B cell (primary cell): Measurements from ENCODE around the gene NOS3. TPM values are rescaled to one million over a fixed set of nuclear protein-coding genes. Genes with fewer than 3 reads are reported as not detected.

Experiments
- ATAC-seq: fragments of 200-7000 bp; cut with Tn5 transposase; one replicate; pipeline ENCODE4 v1.10.0; 2021; ENCODE audit warnings: low read depth, mild to moderate bottlenecking, moderate number of reproducible peaks, moderate library complexity
- CTCF ChIA-PET: fragments of 350-600 bp; sonication (Branson Sonifier 250); formaldehyde crosslinking; loops from one replicate; lab custom pipeline; 2021; ENCODE audit warnings: antibody characterized with exemption, inconsistent platforms; lab: Charles Lee
- POLR2A ChIA-PET: fragments of 350-600 bp; sonication (Branson Sonifier 250); formaldehyde crosslinking; loops from one replicate; lab custom pipeline; 2021; ENCODE audit warnings: antibody characterized with exemption; lab: Charles Lee
- DNase-seq: peaks from one replicate; pipeline ENCODE4 v3.0.0; 2013
- H2AFZ ChIP-seq: 2 replicates; pipeline ENCODE4 v1.6.1; 2012; ENCODE audit warnings: mild to moderate bottlenecking, low read depth, low read length; ENCODE audit not compliant: insufficient read depth, poor library complexity, severe bottlenecking
- H3K27ac ChIP-seq, 2 donors: 1 replicate in 1 of 2; 2 replicates in 1 of 2; pipeline ENCODE4 v1.5.1; 2012 to 2013; ENCODE audit warnings: low read length in 2 of 2, mild to moderate bottlenecking in 2 of 2, moderate library complexity in 1 of 2
- H3K27me3 ChIP-seq, 4 experiments: fragments of 200-600 bp in 1 of 4; sonication (generic) in 1 of 4; replicated peaks in 1 of 4; 1 replicate in 2 of 4; 2 replicates in 2 of 4; pipeline versions ENCODE4 v1.6.1 to v1.7.0; 2013 to 2016; ENCODE audit warnings: low read length in 3 of 4, mild to moderate bottlenecking in 2 of 4, mixed read lengths in 1 of 4, moderate library complexity in 1 of 4; ENCODE audit not compliant: insufficient read depth in 4 of 4, control insufficient read depth in 3 of 4; ENCODE audit errors: control extremely low read depth in 1 of 4
- H3K36me3 ChIP-seq, 2 experiments: replicated peaks in 1 of 2; 1 replicate in 1 of 2; 2 replicates in 1 of 2; pipeline versions ENCODE4 v1.6.1 to v1.7.1; 2013; ENCODE audit warnings: low read length in 1 of 2; ENCODE audit not compliant: insufficient read depth in 2 of 2, control insufficient read depth in 1 of 2; ENCODE audit errors: control extremely low read depth in 1 of 2, extremely low read depth in 1 of 2
- H3K4me1 ChIP-seq, 2 donors: fragments of 200-600 bp in 1 of 2; sonication (generic) in 1 of 2; 1 replicate in 1 of 2; 2 replicates in 1 of 2; pipeline versions ENCODE4 v1.5.1 to v1.6.1; 2013 to 2017; ENCODE audit warnings: low read length in 2 of 2; ENCODE audit not compliant: control insufficient read depth in 2 of 2, insufficient read depth in 2 of 2
- H3K4me2 ChIP-seq: replicated peaks from 2 replicates; pipeline ENCODE3; 2012; ENCODE audit warnings: mild to moderate bottlenecking, low read depth, low read length; ENCODE audit not compliant: poor library complexity, severe bottlenecking
- H3K4me3 ChIP-seq, 5 experiments: fragments of 200-600 bp in 1 of 5; sonication (generic) in 1 of 5; 1 replicate in 3 of 5; 2 replicates in 2 of 5; pipeline versions ENCODE4 v1.5.1 to v1.7.0; 2011 to 2016; ENCODE audit warnings: low read length in 4 of 5, mild to moderate bottlenecking in 4 of 5, low read depth in 2 of 5, control low read depth in 1 of 5, moderate library complexity in 1 of 5; ENCODE audit not compliant: insufficient read depth in 1 of 5; ENCODE audit errors: control extremely low read depth in 1 of 5, extremely low read depth in 1 of 5
- H3K79me2 ChIP-seq: fragments of 200-600 bp; sonication (generic); one replicate; pipeline ENCODE4 v1.6.0; 2016; ENCODE audit warnings: low read length; ENCODE audit not compliant: control insufficient read depth, insufficient read depth
- H3K9ac ChIP-seq: fragments of 200-600 bp; sonication (generic); 2 replicates; pipeline ENCODE4 v1.6.1; 2017; ENCODE audit warnings: mild to moderate bottlenecking, low read length, moderate library complexity
- H3K9me3 ChIP-seq, 3 donors: one replicate each; pipeline versions ENCODE4 v1.6.1 to v1.7.1; 2013; ENCODE audit warnings: low read length in 2 of 3; ENCODE audit not compliant: control insufficient read depth in 2 of 3, insufficient read depth in 1 of 3; ENCODE audit errors: control extremely low read depth in 1 of 3
- H4K20me1 ChIP-seq: 2 replicates; pipeline ENCODE4 v1.6.0; 2012; ENCODE audit warnings: mild to moderate bottlenecking, low read length; ENCODE audit not compliant: insufficient read depth, control insufficient read depth, poor library complexity, severe bottlenecking
- H3K27ac Mint-ChIP-seq: one replicate; pipeline ENCODE4 v1.8.0; 2021; ENCODE audit warnings: mixed read lengths
- H3K27me3 Mint-ChIP-seq: one replicate; pipeline ENCODE4 v1.8.0; 2021; ENCODE audit warnings: mixed read lengths
- H3K4me1 Mint-ChIP-seq: one replicate; pipeline ENCODE4 v1.8.0; 2021; ENCODE audit warnings: mixed read lengths
- H3K4me3 Mint-ChIP-seq: one replicate; pipeline ENCODE4 v1.8.0; 2021; ENCODE audit warnings: mixed read lengths
- H3K9me3 Mint-ChIP-seq: one replicate; pipeline ENCODE4 v1.8.0; 2022; ENCODE audit warnings: mixed read lengths; ENCODE audit not compliant: insufficient read depth
- EZH2 ChIP-seq: IDR thresholded peaks from 2 replicates; pipeline ENCODE4 v1.6.1; 2012; ENCODE audit warnings: borderline replicate concordance, low read depth, mild to moderate bottlenecking, moderate library complexity, low read length; ENCODE audit not compliant: insufficient read depth, poor library complexity, severe bottlenecking
- WGBS: methylation state at CpG from one replicate; pipeline ENCODE4 v1.1.5; 2013; ENCODE audit warnings: missing lambda C conversion rate; ENCODE audit not compliant: insufficient coverage; 5-methylcytosine and 5-hydroxymethylcytosine counted together
- intact Hi-C: fragments of 100-400 bp; cut with micrococcal nuclease; formaldehyde crosslinking; loops from one replicate; pipeline ENCODE4 v1.10.0; 2022
- polyA plus RNA-seq: library from polyadenylated mRNA; depleted of rRNA; stranded (reverse); fragments of >200 nt; gene quantifications from 2 replicates; pipeline ENCODE4 v1.2.3, GENCODE V29; 2012
- total RNA-seq, 2 donors: library from RNA; stranded (reverse); fragments of 120-200 nt in 1 of 2; gene quantifications; 1 replicate in 1 of 2; 2 replicates in 1 of 2; pipeline versions ENCODE4 v1.2.3 to v1.2.4, GENCODE V29; 2013 to 2022
- TF ChIP-seq, protein P1 (sequence below): fragments of 200-600 bp; IDR thresholded peaks from one replicate; pipeline ENCODE4 v1.8.0; 2022; ENCODE audit warnings: antibody characterized with exemption, mild to moderate bottlenecking

Gene NOS3
- total and polyA plus RNA-seq, 2 donors (not counting 1 experiment from before 2014, with no cell fraction given), result 0.39 to 0.54 TPM

DNA sequence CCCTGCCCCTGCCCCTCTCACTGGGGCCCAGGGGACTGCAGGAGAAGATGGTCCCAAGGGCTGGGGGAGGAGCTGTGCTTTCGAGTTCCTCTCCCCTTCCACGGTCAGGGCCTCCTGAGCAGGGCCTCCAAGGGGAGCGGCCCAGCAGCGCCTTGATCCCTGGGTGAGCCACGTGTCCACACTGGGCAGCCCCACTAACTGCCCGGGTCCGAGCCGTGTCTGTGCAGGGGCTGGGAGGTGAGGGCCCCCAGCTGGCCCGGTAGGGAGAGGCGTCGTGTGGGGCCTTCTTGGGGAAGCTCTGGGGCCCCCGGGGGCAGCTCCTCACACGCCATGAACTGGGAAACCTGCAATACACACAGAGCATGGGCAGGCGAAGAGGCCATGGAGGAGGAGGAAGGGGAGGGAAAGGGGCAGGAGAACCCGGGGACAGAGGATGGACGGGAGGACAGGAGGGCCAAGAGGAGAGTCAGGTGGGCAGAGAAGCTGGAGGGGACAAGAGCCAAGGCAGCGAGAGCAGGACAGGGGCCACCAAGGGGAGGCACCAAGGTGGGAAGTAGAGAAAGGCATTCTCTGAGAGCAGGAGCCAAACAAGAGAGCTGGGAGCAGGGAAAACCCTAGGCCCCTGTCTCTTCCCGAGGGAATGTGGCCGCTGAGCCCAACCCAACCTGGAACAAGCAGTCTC is 45.5 kb upstream of the NOS3 start:
- WGBS, result 51% methylated on average over 15 of the region's 19 CpGs
- ChIA-PET POLR2A (no interaction called here), CTCF (no interaction called here)
- H3K4me1 Mint-ChIP-seq, result no peaks in the 10 kb centered on the region
- Histone ChIP-seq H3K4me1 (peaks cover 0 to 6% of the 10 kb centered on the region in 2 donors), H3K27me3 (peaks cover 0 to 6% (median 0%) of the 10 kb centered on the region in 4 experiments), H2AFZ (no peak overlapping the region), H3K4me2 (no peak overlapping the region), H3K4me3 (no peak overlapping the region), H3K36me3 (no peaks in the 10 kb centered on the region), H4K20me1 (no peaks in the 10 kb centered on the region), H3K9ac (no peak overlapping the region), H3K9me3 (no peaks in the 10 kb centered on the region), H3K27ac (no peak overlapping the region), H3K79me2 (no peaks in the 10 kb centered on the region)
- DNase-seq (no peak), ATAC-seq (no peak)
- peaks cover 18% of the 10 kb centered on the region for H3K27me3 Mint-ChIP-seq
- no peak overlapping the region for H3K27ac Mint-ChIP-seq
- TF ChIP-seq, protein P1, sequence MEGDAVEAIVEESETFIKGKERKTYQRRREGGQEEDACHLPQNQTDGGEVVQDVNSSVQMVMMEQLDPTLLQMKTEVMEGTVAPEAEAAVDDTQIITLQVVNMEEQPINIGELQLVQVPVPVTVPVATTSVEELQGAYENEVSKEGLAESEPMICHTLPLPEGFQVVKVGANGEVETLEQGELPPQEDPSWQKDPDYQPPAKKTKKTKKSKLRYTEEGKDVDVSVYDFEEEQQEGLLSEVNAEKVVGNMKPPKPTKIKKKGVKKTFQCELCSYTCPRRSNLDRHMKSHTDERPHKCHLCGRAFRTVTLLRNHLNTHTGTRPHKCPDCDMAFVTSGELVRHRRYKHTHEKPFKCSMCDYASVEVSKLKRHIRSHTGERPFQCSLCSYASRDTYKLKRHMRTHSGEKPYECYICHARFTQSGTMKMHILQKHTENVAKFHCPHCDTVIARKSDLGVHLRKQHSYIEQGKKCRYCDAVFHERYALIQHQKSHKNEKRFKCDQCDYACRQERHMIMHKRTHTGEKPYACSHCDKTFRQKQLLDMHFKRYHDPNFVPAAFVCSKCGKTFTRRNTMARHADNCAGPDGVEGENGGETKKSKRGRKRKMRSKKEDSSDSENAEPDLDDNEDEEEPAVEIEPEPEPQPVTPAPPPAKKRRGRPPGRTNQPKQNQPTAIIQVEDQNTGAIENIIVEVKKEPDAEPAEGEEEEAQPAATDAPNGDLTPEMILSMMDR, result no peak
- TF ChIP-seq EZH2, result no peak
- no peak overlapping the region for H3K4me3 Mint-ChIP-seq
- H3K9me3 Mint-ChIP-seq, result no peaks in the 10 kb centered on the region
- intact Hi-C loops, result no loop called here

DNA sequence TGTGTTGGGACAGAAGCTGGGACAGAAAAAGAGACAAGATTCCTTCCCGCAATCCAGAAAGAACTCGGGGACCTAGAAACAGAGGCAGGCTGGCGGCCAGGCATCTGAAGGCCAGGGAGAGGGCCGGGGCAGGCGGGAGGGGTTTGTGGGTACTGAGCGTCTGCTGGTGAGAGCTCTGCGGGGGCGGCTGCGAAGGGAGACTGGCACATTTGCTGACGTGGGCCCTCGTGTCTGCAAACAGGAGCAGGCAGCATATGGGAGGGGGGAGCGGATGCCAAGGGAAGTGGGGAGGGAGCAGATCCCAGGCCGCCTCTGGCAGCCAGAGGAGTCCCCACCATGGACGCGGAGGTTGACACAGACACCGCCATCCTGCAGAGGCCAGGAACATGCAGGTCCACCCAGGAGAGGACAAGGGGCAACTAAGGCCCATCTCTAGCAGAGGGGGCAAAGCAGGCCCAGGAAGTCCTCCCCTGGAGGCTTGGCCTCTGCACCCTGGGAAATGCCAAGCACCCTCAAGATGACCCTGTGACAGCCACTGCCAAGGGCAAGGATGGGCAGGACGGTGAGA is 44.9 kb upstream of the NOS3 start:
- no peaks in the 10 kb centered on the region for H3K4me1 Mint-ChIP-seq
- Histone ChIP-seq H3K9ac (no peak overlapping the region), H3K9me3 (no peaks in the 10 kb centered on the region), H3K4me3 (no peak overlapping the region), H3K4me1 (peaks cover 0 to 6% of the 10 kb centered on the region in 2 donors), H3K27me3 (peaks cover 0 to 6% (median 0%) of the 10 kb centered on the region in 4 experiments), H4K20me1 (no peaks in the 10 kb centered on the region), H3K4me2 (no peak overlapping the region), H3K79me2 (no peaks in the 10 kb centered on the region), H3K27ac (no peak overlapping the region), H3K36me3 (no peaks in the 10 kb centered on the region), H2AFZ (no peak overlapping the region)
- POLR2A ChIA-PET, result no interaction called here
- ATAC-seq, result no peak
- H3K27me3 Mint-ChIP-seq, result peaks cover 18% of the 10 kb centered on the region
- no peaks in the 10 kb centered on the region for H3K9me3 Mint-ChIP-seq
- TF ChIP-seq, protein P1, result no peak
- no peak for TF ChIP-seq EZH2
- H3K4me3 Mint-ChIP-seq, result no peak overlapping the region
- H3K27ac Mint-ChIP-seq, result no peak overlapping the region
- CTCF ChIA-PET, result no interaction called here
- DNase-seq, result no peak
- 94% methylated on average over 17 of the region's 17 CpGs for WGBS
- intact Hi-C loops, result no loop called here
